HUDEP-2 (cell line): ENCODE measurements around the gene CFAP74.

Experiments used
- DNase-seq, 76 experiments: peaks; one replicate each; lab custom pipeline; 2025; ENCODE audit not compliant: unreplicated experiment in 76 of 76; lab: John Stamatoyannopoulos, UW

The CFAP74 gene

GRCh38 chr1:2022063-2022770 lies 18.6 kb upstream of the CFAP74 start:
- DNase-seq, result no peak

GRCh38 chr1:2021550-2021949 lies 18.0 kb upstream of the CFAP74 start:
- DNase-seq, result no peak

- no peak for DNase-seq
Observed at GRCh38 chr1:2020310-2020655, 16.7 kb upstream of the CFAP74 start.

GRCh38 chr1:2019571-2020309 lies 16.2 kb upstream of the CFAP74 start:
- DNase-seq, result no peak

GRCh38 chr1:2019172-2019543 lies 15.6 kb upstream of the CFAP74 start, which contains the start of gene GABRD:
Gene GABRD (plus strand): TSS chr1:2019345. CDS start chr1:2019424, 79 bp downstream.
- peak in 2 of 76 experiments; percentile 5 to 11 for DNase-seq

- DNase-seq, result no peak
Observed at GRCh38 chr1:2018217-2019171, 14.9 kb upstream of the CFAP74 start.

- no peak for DNase-seq
Observed at GRCh38 chr1:2016123-2016522, 12.5 kb upstream of the CFAP74 start.

GRCh38 chr1:2014741-2015735 lies 11.5 kb upstream of the CFAP74 start:
- no peak for DNase-seq

- no peak for DNase-seq
Observed at GRCh38 chr1:2014181-2014580, 10.6 kb upstream of the CFAP74 start.

- no peak for DNase-seq
Observed at GRCh38 chr1:2009101-2010053, 5.8 kb upstream of the CFAP74 start.

GRCh38 chr1:2004856-2005255 lies 1.3 kb upstream of the CFAP74 start:
- no peak for DNase-seq

- no peak for DNase-seq
Observed at GRCh38 chr1:2001773-2002411, 1.7 kb downstream of the CFAP74 start.

GRCh38 chr1:2000850-2001249 lies 2.7 kb downstream of the CFAP74 start:
- no peak for DNase-seq

GRCh38 chr1:2000432-2000831 lies 3.2 kb downstream of the CFAP74 start:
- no peak for DNase-seq

GRCh38 chr1:1997576-1997975 lies 6.0 kb downstream of the CFAP74 start:
- DNase-seq, result no peak

- DNase-seq, result no peak
Observed at GRCh38 chr1:1996207-1996651, 7.4 kb downstream of the CFAP74 start.

- DNase-seq, result no peak
Observed at GRCh38 chr1:1994536-1994935, 9.1 kb downstream of the CFAP74 start.

GRCh38 chr1:1990222-1990621 lies 13.4 kb downstream of the CFAP74 start:
- DNase-seq, result no peak
